Activated T-helper 1 cell treated with anti-CD3 and anti-CD28 coated beads, Interleukin-12 subunit alpha, Interleukin-12 subunit beta, Interleukin-2, Interleukin-4 antibody, amounts not matched to agents 30 ng/mL and 10 ng/mL and 1 ng/mL, durations not matched to agents 14 hours and 24 hours and 36 hours (primary cell): Measurements from ENCODE around the gene CSTF2T. TPM values are rescaled to one million over a fixed set of nuclear protein-coding genes. Genes with fewer than 3 reads are reported as not detected.

Source experiments
- DNase-seq: peaks from one replicate; pipeline ENCODE4 v3.0.0; 2021; ENCODE audit warnings: low spot score
- H3K27ac Mint-ChIP-seq: one replicate; pipeline ENCODE4 v1.8.0; 2021; ENCODE audit warnings: mild to moderate bottlenecking, mixed read lengths
- H3K27me3 Mint-ChIP-seq: one replicate; pipeline ENCODE4 v1.8.0; 2022; ENCODE audit warnings: mild to moderate bottlenecking, moderate library complexity, mixed read lengths; ENCODE audit not compliant: insufficient read depth
- H3K36me3 Mint-ChIP-seq: one replicate; pipeline ENCODE4 v1.8.0; 2021; ENCODE audit warnings: low read depth, mixed read lengths
- H3K4me1 Mint-ChIP-seq: one replicate; pipeline ENCODE4 v1.8.0; 2021; ENCODE audit warnings: low read depth, mixed read lengths
- H3K4me3 Mint-ChIP-seq: one replicate; pipeline ENCODE4 v1.8.0; 2021; ENCODE audit warnings: mild to moderate bottlenecking, moderate library complexity, mixed read lengths
- H3K9me3 Mint-ChIP-seq: one replicate; pipeline ENCODE4 v1.8.0; 2021; ENCODE audit warnings: mixed read lengths
- intact Hi-C: fragments of 100-400 bp; cut with micrococcal nuclease; formaldehyde crosslinking; loops from one replicate; pipeline ENCODE4 v1.15.1; 2024
- total RNA-seq: library from RNA; stranded (reverse); gene quantifications from 2 replicates; pipeline ENCODE4 v1.2.3, GENCODE V29; 2022

CSTF2T gene
- total RNA-seq, 1 donor from 2014 or later, result 42.3 TPM

- intact Hi-C loops, result no loop called here
Measured at GRCh38 chr10:51709324-51709972, 10.1 kb upstream of the CSTF2T start.

GRCh38 chr10:51708609-51709008 lies 9.2 kb upstream of the CSTF2T start:
- peaks cover 3% of the 10 kb centered on the region for H3K9me3 Mint-ChIP-seq
- intact Hi-C loops, result no loop called here
- DNase-seq, result no peak

More at GRCh38 chr10:51709324-51709972, 10.1 kb upstream of the CSTF2T start:
- H3K4me3 Mint-ChIP-seq, result no peak overlapping the region
- peaks cover 3% of the 10 kb centered on the region for H3K9me3 Mint-ChIP-seq
- peaks cover 68% of the 10 kb centered on the region for H3K4me1 Mint-ChIP-seq
- peaks cover 11% of the 10 kb centered on the region for H3K36me3 Mint-ChIP-seq
- DNase-seq, result no peak
- H3K27ac Mint-ChIP-seq, result peak overlapping the region; percentile 60
- no peaks in the 10 kb centered on the region for H3K27me3 Mint-ChIP-seq

GRCh38 chr10:51707821-51708424 lies 8.5 kb upstream of the CSTF2T start:
- intact Hi-C loops, result loop anchor here (1.0 kb wide), 1 partner anchor 9 kb away; the partner anchor contains the start of gene CSTF2T
- Mint-ChIP-seq H3K9me3 (peaks cover 3% of the 10 kb centered on the region), H3K27me3 (no peaks in the 10 kb centered on the region), H3K36me3 (peaks cover 9% of the 10 kb centered on the region), H3K4me3 (peak overlapping the region; percentile 40), H3K27ac (peak overlapping the region; percentile 85), H3K4me1 (peaks cover 73% of the 10 kb centered on the region)
- no peak for DNase-seq

More at GRCh38 chr10:51708609-51709008, 9.2 kb upstream of the CSTF2T start:
- Mint-ChIP-seq H3K4me1 (peaks cover 69% of the 10 kb centered on the region), H3K27me3 (no peaks in the 10 kb centered on the region), H3K4me3 (peak overlapping the region; percentile 40), H3K27ac (peak overlapping the region; percentile 85), H3K36me3 (peaks cover 11% of the 10 kb centered on the region)

GRCh38 chr10:51707392-51707791 lies 8.0 kb upstream of the CSTF2T start:
- Mint-ChIP-seq H3K4me1 (peaks cover 73% of the 10 kb centered on the region), H3K27me3 (no peaks in the 10 kb centered on the region), H3K9me3 (peaks cover 3% of the 10 kb centered on the region), H3K4me3 (no peak overlapping the region), H3K36me3 (peaks cover 9% of the 10 kb centered on the region), H3K27ac (peak overlapping the region; percentile 85)
- DNase-seq, result no peak
- intact Hi-C loops, result loop anchor here (1.0 kb wide), 1 partner anchor 8 kb away; the partner anchor contains the start of gene CSTF2T

DNA sequence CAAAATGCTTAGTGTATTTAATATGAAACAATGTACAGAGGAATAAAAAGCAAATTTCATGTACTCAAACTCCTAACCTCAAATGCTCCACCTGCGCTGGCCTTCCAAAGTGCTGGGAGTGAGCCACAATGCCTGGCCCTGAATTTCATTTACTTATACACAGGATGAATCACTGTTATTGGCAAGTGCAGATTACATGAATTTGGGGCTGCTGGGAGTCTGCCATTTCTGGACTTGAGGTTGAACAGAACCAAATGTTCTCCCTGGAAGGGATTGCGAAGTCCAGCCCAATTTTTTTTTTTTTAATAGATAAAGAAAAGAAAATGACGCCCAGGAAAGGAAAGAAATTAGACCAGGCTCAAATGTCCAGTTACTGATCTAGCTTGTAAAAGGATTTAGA lies 6.8 kb upstream of the CSTF2T start:
- Mint-ChIP-seq H3K9me3 (peaks cover 13% of the 10 kb centered on the region), H3K4me1 (peaks cover 74% of the 10 kb centered on the region), H3K36me3 (peaks cover 16% of the 10 kb centered on the region), H3K4me3 (no peak overlapping the region), H3K27me3 (no peaks in the 10 kb centered on the region), H3K27ac (no peak overlapping the region)
- intact Hi-C loops, result no loop called here
- DNase-seq, result no peak

DNA sequence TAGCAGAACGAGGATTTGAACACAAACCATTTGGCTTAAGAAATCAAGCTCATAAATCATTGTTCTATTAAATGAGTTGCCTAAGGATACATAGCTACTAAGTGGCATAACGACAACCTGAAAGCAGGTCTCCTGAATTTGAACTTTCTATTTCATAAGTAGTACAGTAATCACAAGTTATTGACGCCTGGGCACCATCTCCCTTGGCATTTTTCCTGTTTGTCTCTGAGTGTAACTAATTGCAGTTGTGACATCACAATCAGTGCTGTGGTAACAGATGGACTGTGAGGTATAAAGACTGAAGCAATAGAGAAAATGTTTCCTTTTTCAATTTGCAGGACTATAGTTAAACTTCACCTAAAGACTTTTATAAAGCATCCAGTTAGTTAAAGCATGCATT lies 6.4 kb upstream of the CSTF2T start:
- intact Hi-C loops, result no loop called here
- Mint-ChIP-seq H3K27me3 (no peaks in the 10 kb centered on the region), H3K4me1 (peaks cover 73% of the 10 kb centered on the region), H3K9me3 (peaks cover 14% of the 10 kb centered on the region), H3K27ac (no peak overlapping the region), H3K36me3 (peaks cover 17% of the 10 kb centered on the region), H3K4me3 (no peak overlapping the region)
- DNase-seq, result no peak

DNA sequence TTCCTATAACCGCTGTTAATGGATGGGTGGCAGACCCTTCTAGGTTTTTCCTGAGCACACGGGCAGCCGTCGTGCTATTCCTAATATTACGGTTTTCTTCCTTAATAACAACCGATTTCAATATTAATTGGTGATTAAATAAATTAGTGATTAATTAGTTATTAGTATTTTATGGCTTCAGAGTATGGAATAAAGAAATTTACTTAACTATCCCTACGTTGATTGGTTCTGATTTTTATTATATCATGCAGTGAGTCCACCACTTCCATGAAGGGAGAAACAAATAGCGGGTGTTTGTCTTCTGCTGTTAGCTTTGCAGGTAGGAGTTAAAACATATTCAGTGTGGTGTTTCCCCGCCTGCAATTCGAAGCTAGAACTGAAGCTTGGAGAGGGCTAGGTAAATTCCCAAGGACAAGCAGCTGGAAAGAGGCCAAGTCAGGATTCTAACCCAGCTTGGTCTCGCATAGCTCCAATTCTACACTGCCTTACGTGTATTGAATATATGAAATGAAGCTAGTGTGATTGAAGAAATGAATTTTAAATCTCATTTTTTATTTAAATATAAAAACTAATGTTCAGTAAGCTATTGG lies 928 bp upstream of the CSTF2T start:
- Mint-ChIP-seq H3K4me3 (peak overlapping the region; percentile 98), H3K9me3 (peaks cover 10% of the 10 kb centered on the region), H3K36me3 (peaks cover 43% of the 10 kb centered on the region), H3K27me3 (no peaks in the 10 kb centered on the region), H3K27ac (peak overlapping the region; percentile 100), H3K4me1 (peaks cover 67% of the 10 kb centered on the region)
- intact Hi-C loops, result no loop called here
- DNase-seq, result no peak

- H3K4me1 Mint-ChIP-seq, result peaks cover 70% of the 10 kb centered on the region
- H3K4me3 Mint-ChIP-seq, result peak overlapping the region; percentile 98
- no peaks in the 10 kb centered on the region for H3K27me3 Mint-ChIP-seq
- peaks cover 10% of the 10 kb centered on the region for H3K9me3 Mint-ChIP-seq
- H3K36me3 Mint-ChIP-seq, result peaks cover 49% of the 10 kb centered on the region
- no peak for DNase-seq
- intact Hi-C loops, result loop anchor here (1.0 to 5.0 kb wide), 5 partner anchors 8 to 1077 kb away; partner anchors contain the start of gene SGMS1
- peak overlapping the region; percentile 100 for H3K27ac Mint-ChIP-seq
Measured at GRCh38 chr10:51699145-51699474, 285 bp downstream of the CSTF2T start.

DNA sequence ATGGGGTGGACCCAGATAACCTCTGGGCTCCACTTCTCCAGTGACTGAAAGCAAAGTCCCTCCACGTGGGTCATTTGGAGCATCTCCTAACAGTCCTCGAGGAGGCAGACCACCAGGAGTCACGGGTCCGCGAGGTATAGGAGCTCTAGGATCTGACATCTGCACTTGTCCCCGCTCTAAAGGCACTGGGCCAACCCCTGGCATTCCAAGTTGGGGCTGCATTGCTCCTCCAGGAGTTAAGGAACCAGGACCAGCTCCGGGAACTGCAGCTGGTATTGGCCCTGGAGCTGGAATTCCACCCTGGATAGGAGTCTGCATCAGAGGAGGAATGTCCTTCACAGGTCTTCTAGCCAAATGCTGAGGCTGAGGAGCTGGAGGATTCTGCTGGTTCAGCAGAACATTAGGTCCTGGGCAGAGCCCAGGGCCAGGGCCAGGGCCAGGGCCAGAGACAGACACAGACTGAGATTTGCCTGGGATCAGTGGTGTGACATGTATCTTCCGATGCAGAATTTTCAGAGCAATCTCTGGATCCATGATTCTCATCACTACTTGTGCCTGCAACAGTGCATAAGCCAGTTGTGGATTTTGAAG lies 827 bp downstream of the CSTF2T start:
- DNase-seq, result no peak
- H3K36me3 Mint-ChIP-seq, result peaks cover 49% of the 10 kb centered on the region
- H3K27me3 Mint-ChIP-seq, result no peaks in the 10 kb centered on the region
- peak overlapping the region; percentile 100 for H3K27ac Mint-ChIP-seq
- peak overlapping the region; percentile 98 for H3K4me3 Mint-ChIP-seq
- H3K9me3 Mint-ChIP-seq, result peaks cover 10% of the 10 kb centered on the region
- peaks cover 69% of the 10 kb centered on the region for H3K4me1 Mint-ChIP-seq
- intact Hi-C loops, result loop anchor here (1.0 to 5.0 kb wide), 5 partner anchors 9 to 1076 kb away; partner anchors contain the start of gene SGMS1

DNA sequence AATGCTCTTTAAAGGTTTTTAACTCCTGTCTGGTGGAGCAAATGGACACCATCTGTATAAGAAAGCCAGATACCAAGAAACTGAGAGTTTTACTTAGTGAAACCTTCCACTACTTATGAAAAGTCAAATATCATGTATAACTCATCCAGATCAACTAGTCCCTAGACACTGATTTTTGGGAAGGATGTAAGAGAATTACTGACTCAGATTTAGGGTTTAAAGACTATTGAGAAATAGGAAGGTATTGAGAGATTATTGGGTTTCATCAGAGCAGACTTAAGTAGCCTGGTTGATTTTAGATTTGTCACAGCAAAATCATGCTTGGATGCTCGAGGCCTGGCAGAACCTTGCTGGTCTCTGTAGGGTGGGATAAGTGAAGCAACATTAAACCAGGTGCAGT lies 3.1 kb downstream of the CSTF2T start:
- DNase-seq, result no peak
- Mint-ChIP-seq H3K4me1 (peaks cover 54% of the 10 kb centered on the region), H3K9me3 (peaks cover 1% of the 10 kb centered on the region), H3K4me3 (peak overlapping the region; percentile 98), H3K36me3 (peaks cover 43% of the 10 kb centered on the region), H3K27ac (no peak overlapping the region), H3K27me3 (no peaks in the 10 kb centered on the region)
- intact Hi-C loops, result loop anchor here (5.0 kb wide), 1 partner anchor 1074 kb away; the partner anchor contains the start of gene SGMS1

DNA sequence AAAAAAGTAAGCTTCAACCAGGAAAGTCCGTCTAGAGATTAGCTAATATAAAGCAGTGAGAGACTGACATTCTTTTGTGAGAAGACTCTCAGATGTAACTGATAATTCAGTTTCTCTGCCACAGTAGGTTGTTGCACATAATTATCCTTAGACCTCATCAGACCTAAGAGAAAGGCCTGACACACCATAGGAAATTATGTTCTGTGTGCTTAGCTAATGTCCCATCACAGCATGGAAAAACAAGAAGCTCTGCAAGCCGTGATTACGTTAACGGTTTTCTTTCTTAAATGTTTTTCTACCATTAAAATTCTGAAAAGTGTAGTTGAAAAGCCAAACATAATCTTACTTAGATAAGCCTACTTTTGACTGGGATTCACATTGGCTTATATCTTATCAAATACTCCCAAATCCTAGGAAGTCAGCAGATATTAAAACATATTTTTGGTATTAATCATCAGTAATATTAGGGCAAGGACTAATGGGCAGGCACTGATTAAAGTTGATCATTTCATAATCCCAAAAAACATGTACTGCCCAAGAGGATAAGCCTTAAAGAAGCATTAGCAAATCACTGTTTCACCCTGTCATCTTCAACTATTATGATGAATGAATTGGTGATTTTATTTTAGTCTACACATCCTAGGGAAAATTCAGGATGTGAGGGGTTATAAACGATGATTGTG lies 5.2 kb downstream of the CSTF2T start:
- intact Hi-C loops, result no loop called here
- H3K4me1 Mint-ChIP-seq, result peaks cover 41% of the 10 kb centered on the region
- DNase-seq, result no peak
- no peaks in the 10 kb centered on the region for H3K9me3 Mint-ChIP-seq
- H3K4me3 Mint-ChIP-seq, result no peak overlapping the region
- no peaks in the 10 kb centered on the region for H3K27me3 Mint-ChIP-seq
- H3K27ac Mint-ChIP-seq, result no peak overlapping the region
- peaks cover 39% of the 10 kb centered on the region for H3K36me3 Mint-ChIP-seq

GRCh38 chr10:51691135-51691534 lies 8.3 kb downstream of the CSTF2T start:
- no peaks in the 10 kb centered on the region for H3K27me3 Mint-ChIP-seq

More at GRCh38 chr10:51691135-51691534, 8.3 kb downstream of the CSTF2T start:
- intact Hi-C loops, result no loop called here
- no peak overlapping the region for H3K4me3 Mint-ChIP-seq
- no peak overlapping the region for H3K27ac Mint-ChIP-seq
- H3K36me3 Mint-ChIP-seq, result peaks cover 16% of the 10 kb centered on the region
- no peak for DNase-seq
- peaks cover 16% of the 10 kb centered on the region for H3K4me1 Mint-ChIP-seq
- H3K9me3 Mint-ChIP-seq, result peaks cover 3% of the 10 kb centered on the region
